ENCODE measurements around the gene EPHA5. TPM values are rescaled to one million over a fixed set of nuclear protein-coding genes. Genes with fewer than 3 reads are reported as not detected.

EPHA5 gene
- total RNA-seq, 1 experiment from 2014 or later: not detected

GRCh38 chr4:65392488-65392887, 277.8 kb downstream of the EPHA5 start:
- Histone ChIP-seq H3K9ac (ENCODE audit: low read length) (no peak overlapping the region), H3K36me3 (ENCODE audit: control insufficient read depth in 1 of 2, insufficient read depth in 2 of 2, low read length in 2 of 2) (no peaks in the 10 kb centered on the region), H3K9me3 (ENCODE audit: control insufficient read depth in 1 of 2, insufficient read depth in 1 of 2, low read depth in 1 of 2, low read length in 2 of 2) (peaks cover 10 to 22% of the 10 kb centered on the region in 2 experiments; a peak in 2 of 4 replicates), H3K4me2 (ENCODE audit: low read length) (no peak overlapping the region), H3K4me1 (ENCODE audit: control insufficient read depth in 1 of 2, insufficient read depth in 2 of 2, low read length in 2 of 2) (no peaks in the 10 kb centered on the region), H2AFZ (ENCODE audit: low read depth, low read length, poor library complexity, severe bottlenecking) (no peak overlapping the region), H3K27ac (ENCODE audit: low read depth, low read length) (no peak overlapping the region), H3K27me3 (ENCODE audit: insufficient read depth, low read length) (no peaks in the 10 kb centered on the region), H4K20me1 (ENCODE audit: insufficient read depth) (no peaks in the 10 kb centered on the region), H3K4me3 (replicated peaks in 1 of 2; ENCODE audit: low read depth in 1 of 2, low read length in 2 of 2) (no peak overlapping the region), H3K79me2 (ENCODE audit: insufficient read depth, low read length) (no peaks in the 10 kb centered on the region), H3K9me2 (ENCODE audit: insufficient read depth) (no peaks in the 10 kb centered on the region)
- ChIA-PET RAD21 (ENCODE audit: low non-redundant PET in 1 of 2, low total read pairs in 2 of 2, uncharacterized antibody in 2 of 2, unreplicated experiment in 2 of 2) (no interaction called here), CTCF (no interaction called here), POLR2A (no interaction called here)
- BruUV-seq (replicated peaks): no TSS peak
- intact Hi-C loops (cut with micrococcal nuclease): no loop called here
- no peak for TF ChIP-seq ZFX (IDR thresholded peaks at IDR 0.05)
- TF ChIP-seq CTCF (IDR thresholded peaks at IDR 0.05 in 2 of 3, conservative IDR thresholded peaks at IDR 0.05 in 1 of 3; ENCODE audit: borderline replicate concordance in 1 of 3, insufficient read depth in 1 of 3, low read depth in 2 of 3, low read length in 2 of 3): no peak
- TF ChIP-seq EZH2phosphoT487 (IDR thresholded peaks at IDR 0.05; ENCODE audit: borderline replicate concordance): no peak
- no peak for TF ChIP-seq ZBTB33 (IDR thresholded peaks at IDR 0.05; ENCODE audit: extremely low read depth, insufficient replicate concordance, low read length)
- no peak for TF ChIP-seq CBX3 (IDR thresholded peaks at IDR 0.05; ENCODE audit: low read depth)
- TF ChIP-seq EGR1 (IDR thresholded peaks at IDR 0.05; ENCODE audit: low read depth): no peak
- DNase-seq (ENCODE audit: low read depth, low spot score) (no peak), ATAC-seq (no peak)

Data from HCT116 (cell line).